ENCODE data around the gene HUWE1. TPM values are rescaled to one million over a fixed set of nuclear protein-coding genes. Genes with fewer than 3 reads are reported as not detected.
"Not testable (repeated sequence)": the region's sequence is repeated elsewhere in the genome, so short reads cannot be mapped to it uniquely, and the experiment has no call there.

Gene HUWE1
- total RNA-seq, 1 donor from 2014 or later, result 48.4 TPM

DNA sequence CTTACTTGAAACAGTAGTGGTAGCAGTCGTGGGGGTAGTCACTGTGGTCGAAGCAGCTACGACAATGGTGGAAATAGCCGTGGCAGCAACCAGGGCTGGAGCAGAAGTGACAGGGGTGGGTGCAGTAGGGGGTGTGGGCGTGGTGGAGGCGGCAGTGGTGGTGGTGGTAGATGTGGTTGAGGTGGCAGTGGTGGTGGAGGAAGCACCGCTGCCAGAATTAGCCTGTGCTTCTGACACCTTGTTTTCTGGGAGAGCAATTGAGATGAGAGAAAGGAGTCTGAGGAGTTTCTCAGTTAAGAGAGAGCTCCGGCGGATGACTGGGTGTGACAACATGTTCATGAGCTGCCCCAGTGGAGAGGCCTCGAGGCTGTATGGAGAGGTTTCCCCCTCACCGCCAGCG, 138.9 kb downstream of the HUWE1 start:
- peaks cover 22% of the 10 kb centered on the region for H3K36me3 ChIP-seq (ENCODE audit: control insufficient read depth, insufficient read depth, low read length)
- no peaks in the 10 kb centered on the region for H3K27me3 ChIP-seq (ENCODE audit: control insufficient read depth, insufficient read depth, low read length)
- TF ChIP-seq, protein P1, sequence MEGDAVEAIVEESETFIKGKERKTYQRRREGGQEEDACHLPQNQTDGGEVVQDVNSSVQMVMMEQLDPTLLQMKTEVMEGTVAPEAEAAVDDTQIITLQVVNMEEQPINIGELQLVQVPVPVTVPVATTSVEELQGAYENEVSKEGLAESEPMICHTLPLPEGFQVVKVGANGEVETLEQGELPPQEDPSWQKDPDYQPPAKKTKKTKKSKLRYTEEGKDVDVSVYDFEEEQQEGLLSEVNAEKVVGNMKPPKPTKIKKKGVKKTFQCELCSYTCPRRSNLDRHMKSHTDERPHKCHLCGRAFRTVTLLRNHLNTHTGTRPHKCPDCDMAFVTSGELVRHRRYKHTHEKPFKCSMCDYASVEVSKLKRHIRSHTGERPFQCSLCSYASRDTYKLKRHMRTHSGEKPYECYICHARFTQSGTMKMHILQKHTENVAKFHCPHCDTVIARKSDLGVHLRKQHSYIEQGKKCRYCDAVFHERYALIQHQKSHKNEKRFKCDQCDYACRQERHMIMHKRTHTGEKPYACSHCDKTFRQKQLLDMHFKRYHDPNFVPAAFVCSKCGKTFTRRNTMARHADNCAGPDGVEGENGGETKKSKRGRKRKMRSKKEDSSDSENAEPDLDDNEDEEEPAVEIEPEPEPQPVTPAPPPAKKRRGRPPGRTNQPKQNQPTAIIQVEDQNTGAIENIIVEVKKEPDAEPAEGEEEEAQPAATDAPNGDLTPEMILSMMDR (IDR thresholded peaks at IDR 0.05; ENCODE audit: insufficient read depth, low read length, severe bottlenecking), result no peak
- no peak for DNase-seq (ENCODE audit: low read depth)
- FAIRE-seq, result no peak
- no peak overlapping the region for H3K4me3 ChIP-seq (ENCODE audit: low read depth, low read length)

- Histone ChIP-seq H3K27me3 (ENCODE audit: control insufficient read depth, insufficient read depth, low read length) (no peaks in the 10 kb centered on the region), H3K36me3 (ENCODE audit: control insufficient read depth, insufficient read depth, low read length) (peaks cover 17% of the 10 kb centered on the region), H3K4me3 (ENCODE audit: low read depth, low read length) (no peak overlapping the region)
- DNase-seq (ENCODE audit: low read depth), result no peak
- FAIRE-seq, result no peak
- TF ChIP-seq, protein P1 (IDR thresholded peaks at IDR 0.05; ENCODE audit: insufficient read depth, low read length, severe bottlenecking), result no peak
These were observed 141.6 kb downstream of the HUWE1 start for GRCh38 chrX:53544936-53545335.

GRCh38 chrX:53538781-53539180, 147.7 kb downstream of the HUWE1 start:
- FAIRE-seq (no peak), DNase-seq (ENCODE audit: low read depth) (no peak)
- TF ChIP-seq, protein P1 (IDR thresholded peaks at IDR 0.05; ENCODE audit: insufficient read depth, low read length, severe bottlenecking), result no peak
- no peaks in the 10 kb centered on the region for H3K27me3 ChIP-seq (ENCODE audit: control insufficient read depth, insufficient read depth, low read length)
- H3K4me3 ChIP-seq (ENCODE audit: low read depth, low read length), result no peak overlapping the region
- peaks cover 20% of the 10 kb centered on the region for H3K36me3 ChIP-seq (ENCODE audit: control insufficient read depth, insufficient read depth, low read length)

DNA sequence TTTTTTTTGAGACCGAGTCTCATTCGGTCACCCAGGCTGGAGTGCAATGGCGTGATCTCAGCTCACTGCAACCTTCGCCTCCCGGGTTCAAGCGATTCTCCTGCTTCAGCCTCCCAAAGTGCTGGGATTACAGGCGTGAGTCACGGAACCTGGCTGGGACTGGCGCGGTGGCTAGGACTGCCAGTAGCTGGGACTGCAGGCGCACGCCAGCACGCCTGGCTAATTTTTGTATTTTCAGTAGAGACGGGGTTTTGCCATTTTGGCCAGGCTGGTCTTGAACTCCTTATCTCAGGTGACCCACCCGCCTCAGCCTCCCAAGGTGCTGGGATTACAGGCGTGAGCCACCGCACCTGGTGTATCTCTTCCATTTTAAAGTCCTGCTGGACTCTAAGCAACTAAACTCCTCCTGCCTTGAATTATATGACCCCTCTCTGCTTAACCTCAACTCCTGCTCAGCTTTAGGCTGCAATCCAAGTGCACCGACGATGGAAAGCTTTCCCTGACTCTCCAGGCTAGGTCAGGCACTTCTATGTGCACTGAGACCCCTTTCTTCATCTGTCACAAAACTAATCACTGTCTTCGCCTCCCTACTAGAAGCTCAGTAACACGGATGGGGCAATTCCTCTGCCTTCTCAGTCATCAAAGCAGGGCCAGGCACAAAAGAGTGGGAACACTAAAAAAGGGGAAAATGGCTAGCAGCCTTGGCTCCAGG, 155.1 kb downstream of the HUWE1 start:
- not testable (repeated sequence) for H3K27me3 ChIP-seq (ENCODE audit: control insufficient read depth, insufficient read depth, low read length); FAIRE-seq; H3K36me3 ChIP-seq (ENCODE audit: control insufficient read depth, insufficient read depth, low read length); H3K4me3 ChIP-seq (ENCODE audit: low read depth, low read length); DNase-seq (ENCODE audit: low read depth)

DNA sequence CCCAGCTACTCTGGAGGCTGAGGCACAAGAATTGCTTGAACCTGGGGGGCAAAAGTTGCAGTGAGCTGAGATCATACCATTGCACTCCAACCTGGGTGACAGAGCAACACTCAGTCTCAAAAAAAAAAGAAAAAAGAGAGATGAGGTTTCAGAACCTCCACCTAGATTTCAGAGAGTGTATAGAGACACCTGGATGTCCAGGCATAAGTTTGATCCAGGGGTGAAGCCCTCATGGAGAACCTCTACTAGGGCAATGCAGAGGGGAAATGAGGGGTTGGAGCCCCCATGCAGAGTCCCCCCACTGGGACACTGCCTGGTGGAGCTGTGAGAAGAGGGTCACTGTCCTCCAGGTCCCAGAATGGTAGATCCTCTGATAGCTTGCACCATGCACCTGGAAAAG, 159.5 kb downstream of the HUWE1 start:
- DNase-seq (ENCODE audit: low read depth) (no peak), FAIRE-seq (no peak)
- TF ChIP-seq, protein P1 (IDR thresholded peaks at IDR 0.05; ENCODE audit: insufficient read depth, low read length, severe bottlenecking), result no peak
- Histone ChIP-seq H3K4me3 (ENCODE audit: low read depth, low read length) (no peak overlapping the region), H3K27me3 (ENCODE audit: control insufficient read depth, insufficient read depth, low read length) (no peaks in the 10 kb centered on the region), H3K36me3 (ENCODE audit: control insufficient read depth, insufficient read depth, low read length) (no peaks in the 10 kb centered on the region)

DNA sequence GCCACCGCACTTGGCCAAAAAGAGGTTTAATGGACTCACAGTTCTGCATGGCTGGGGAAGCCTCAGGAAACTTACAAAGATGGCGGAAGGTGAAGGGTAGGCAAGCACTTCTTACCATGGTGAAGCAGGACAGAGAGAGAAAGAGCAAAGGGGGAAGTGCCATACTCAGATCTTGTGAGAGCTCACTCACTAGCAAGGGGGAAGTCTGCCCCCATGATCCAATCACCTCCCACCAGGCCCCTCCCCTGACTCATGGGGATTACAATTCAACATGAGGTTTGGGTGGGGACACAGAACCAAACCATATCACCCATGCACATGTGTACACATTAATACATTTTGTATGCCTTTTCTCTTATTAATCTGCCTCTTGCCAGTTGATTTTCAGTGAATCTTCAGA, 175.2 kb downstream of the HUWE1 start:
- TF ChIP-seq, protein P1 (IDR thresholded peaks at IDR 0.05; ENCODE audit: insufficient read depth, low read length, severe bottlenecking), result no peak
- Histone ChIP-seq H3K4me3 (ENCODE audit: low read depth, low read length) (no peak overlapping the region), H3K27me3 (ENCODE audit: control insufficient read depth, insufficient read depth, low read length) (no peaks in the 10 kb centered on the region), H3K36me3 (ENCODE audit: control insufficient read depth, insufficient read depth, low read length) (no peaks in the 10 kb centered on the region)
- no peak for FAIRE-seq
- no peak for DNase-seq (ENCODE audit: low read depth)

DNA sequence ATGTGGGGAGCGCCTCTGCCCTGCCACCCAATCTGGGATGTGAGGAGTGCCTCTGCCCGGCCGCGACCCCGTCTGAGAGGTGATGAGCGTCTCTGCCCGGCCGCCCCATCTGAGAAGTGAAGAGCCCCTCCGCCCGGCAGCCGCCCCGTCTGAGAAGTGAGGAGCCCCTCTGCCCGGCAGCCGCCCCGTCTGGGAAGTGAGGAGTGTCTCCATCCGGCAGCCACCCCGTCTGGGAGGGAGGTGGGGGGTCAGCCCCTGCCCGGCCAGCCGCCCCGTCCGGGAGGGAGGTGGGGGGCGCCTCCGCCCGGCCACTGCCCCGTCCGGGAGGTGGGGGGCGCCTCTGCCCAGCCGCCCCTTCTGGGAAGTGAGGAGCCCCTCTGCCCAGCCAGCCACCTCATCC, 182.5 kb downstream of the HUWE1 start:
- H3K4me3 ChIP-seq (ENCODE audit: low read depth, low read length); H3K36me3 ChIP-seq (ENCODE audit: control insufficient read depth, insufficient read depth, low read length); FAIRE-seq; DNase-seq (ENCODE audit: low read depth); H3K27me3 ChIP-seq (ENCODE audit: control insufficient read depth, insufficient read depth, low read length): not testable (repeated sequence)

All from bronchial epithelial cell (primary cell).